ENCODE measurements around the gene DGKH. TPM values are rescaled to one million over a fixed set of nuclear protein-coding genes. Genes with fewer than 3 reads are reported as not detected.
"Not testable (repeated sequence)": the region's sequence is repeated elsewhere in the genome, so short reads cannot be mapped to it uniquely, and the experiment has no call there.

Gene DGKH
- total and polyA plus RNA-seq, 9 donors, result 2.4 to 5.1 (median 2.8) TPM

GRCh38 chr13:42152495-42152894 is 104.0 kb downstream of the DGKH start:
- Histone ChIP-seq H3K36me3 (ENCODE audit: control insufficient read depth, insufficient read depth, low read length) (no peaks in the 10 kb centered on the region), H3K9me3 (replicated peaks; ENCODE audit: control insufficient read depth, low read depth, low read length) (no peaks in the 10 kb centered on the region), H3K27ac (ENCODE audit: low read length) (no peak overlapping the region), H3K4me3 (ENCODE audit: low read length) (no peak overlapping the region), H3K27me3 (ENCODE audit: control insufficient read depth, insufficient read depth, low read length) (no peaks in the 10 kb centered on the region), H3K4me1 (ENCODE audit: control insufficient read depth, insufficient read depth, low read length) (no peaks in the 10 kb centered on the region)
- WGBS (ENCODE audit: insufficient coverage), result 73% methylated on average over 4 of the region's 4 CpGs
- DNase-seq, result no peak

GRCh38 chr13:42153199-42154113 is 105.0 kb downstream of the DGKH start:
- H3K36me3 ChIP-seq (ENCODE audit: control insufficient read depth, insufficient read depth, low read length), result no peaks in the 10 kb centered on the region
- no peaks in the 10 kb centered on the region for H3K27me3 ChIP-seq (ENCODE audit: control insufficient read depth, insufficient read depth, low read length)
- no peak overlapping the region for H3K27ac ChIP-seq (ENCODE audit: low read length)
- H3K4me3 ChIP-seq (ENCODE audit: low read length), result no peak overlapping the region
- no peaks in the 10 kb centered on the region for H3K9me3 ChIP-seq (replicated peaks; ENCODE audit: control insufficient read depth, low read depth, low read length)
- WGBS (ENCODE audit: insufficient coverage), result 70% methylated on average over 2 of the region's 3 CpGs
- no peaks in the 10 kb centered on the region for H3K4me1 ChIP-seq (ENCODE audit: control insufficient read depth, insufficient read depth, low read length)
- no peak for DNase-seq

GRCh38 chr13:42155251-42155650 is 106.8 kb downstream of the DGKH start:
- no peak for DNase-seq
- Histone ChIP-seq H3K36me3 (ENCODE audit: control insufficient read depth, insufficient read depth, low read length) (no peaks in the 10 kb centered on the region), H3K27ac (ENCODE audit: low read length) (no peak overlapping the region), H3K4me3 (ENCODE audit: low read length) (no peak overlapping the region), H3K27me3 (ENCODE audit: control insufficient read depth, insufficient read depth, low read length) (no peaks in the 10 kb centered on the region), H3K9me3 (replicated peaks; ENCODE audit: control insufficient read depth, low read depth, low read length) (no peaks in the 10 kb centered on the region), H3K4me1 (ENCODE audit: control insufficient read depth, insufficient read depth, low read length) (no peaks in the 10 kb centered on the region)
- WGBS (ENCODE audit: insufficient coverage), result no CpG with 5 or more reads among the region's 3 CpGs

- DNase-seq; H3K9me3 ChIP-seq (replicated peaks; ENCODE audit: control insufficient read depth, low read depth, low read length); H3K4me1 ChIP-seq (ENCODE audit: control insufficient read depth, insufficient read depth, low read length); H3K27me3 ChIP-seq (ENCODE audit: control insufficient read depth, insufficient read depth, low read length); H3K36me3 ChIP-seq (ENCODE audit: control insufficient read depth, insufficient read depth, low read length); H3K27ac ChIP-seq (ENCODE audit: low read length); H3K4me3 ChIP-seq (ENCODE audit: low read length): not testable (repeated sequence)
- no CpG with 5 or more reads among the region's 2 CpGs for WGBS (ENCODE audit: insufficient coverage)
These were observed 114.9 kb downstream of the DGKH start for GRCh38 chr13:42163338-42163737.

DNA sequence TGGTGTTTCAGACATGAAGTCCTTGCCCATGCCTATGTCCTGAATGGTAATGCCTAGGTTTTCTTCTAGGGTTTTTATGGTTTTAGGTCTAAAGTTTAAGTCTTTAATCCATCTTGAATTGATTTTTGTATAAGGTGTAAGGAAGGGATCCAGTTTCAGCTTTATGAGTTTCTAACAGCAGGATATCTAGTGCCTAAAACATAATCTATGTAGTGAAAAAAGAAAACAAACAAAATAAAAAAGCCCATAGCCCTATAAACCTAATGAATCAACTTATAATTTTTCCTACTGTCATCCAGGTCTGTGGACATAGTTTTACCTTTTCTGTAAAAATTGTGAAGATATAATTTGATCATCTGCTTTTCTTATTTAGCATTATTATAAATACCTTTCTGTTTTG is 115.5 kb downstream of the DGKH start:
- DNase-seq; H3K36me3 ChIP-seq (ENCODE audit: control insufficient read depth, insufficient read depth, low read length); H3K27ac ChIP-seq (ENCODE audit: low read length): not testable (repeated sequence)

DNA sequence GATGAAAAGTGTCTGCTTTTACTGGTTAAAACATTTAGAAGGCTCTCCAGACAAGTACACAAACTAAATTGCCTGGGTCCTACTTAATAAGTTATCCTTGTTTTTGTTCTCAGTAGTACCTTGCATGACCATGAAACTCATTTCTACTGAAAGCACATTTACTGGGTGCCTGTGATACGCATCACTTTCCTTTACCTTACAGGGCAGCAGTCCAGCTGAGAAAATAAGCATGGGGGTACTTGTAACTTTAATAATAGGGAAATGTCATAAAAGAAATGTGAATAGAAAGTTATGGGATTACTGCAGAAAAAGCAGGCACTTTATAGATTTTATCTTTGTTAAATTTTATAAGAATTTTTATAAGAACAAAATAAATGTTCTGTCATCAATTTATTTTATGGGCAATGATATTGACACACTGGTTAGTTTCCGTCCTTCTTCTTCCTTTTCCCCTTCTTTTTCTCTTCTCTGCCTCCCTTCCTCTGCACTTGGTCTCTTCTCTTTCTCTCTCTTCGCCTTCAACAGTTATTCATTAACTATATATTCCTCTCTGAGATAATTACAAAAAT is 116.2 kb downstream of the DGKH start:
- no peaks in the 10 kb centered on the region for H3K36me3 ChIP-seq (ENCODE audit: control insufficient read depth, insufficient read depth, low read length)
- no peak for DNase-seq
- no peak overlapping the region for H3K4me3 ChIP-seq (ENCODE audit: low read length)
- H3K9me3 ChIP-seq (replicated peaks; ENCODE audit: control insufficient read depth, low read depth, low read length), result no peaks in the 10 kb centered on the region
- no peaks in the 10 kb centered on the region for H3K27me3 ChIP-seq (ENCODE audit: control insufficient read depth, insufficient read depth, low read length)
- no peaks in the 10 kb centered on the region for H3K4me1 ChIP-seq (ENCODE audit: control insufficient read depth, insufficient read depth, low read length)
- 100% methylated on average over 1 of the region's 3 CpGs for WGBS (ENCODE audit: insufficient coverage)
- H3K27ac ChIP-seq (ENCODE audit: low read length), result no peak overlapping the region

More for the DNA sequence above, 115.5 kb downstream of the DGKH start:
- not testable (repeated sequence) for H3K4me1 ChIP-seq (ENCODE audit: control insufficient read depth, insufficient read depth, low read length); H3K4me3 ChIP-seq (ENCODE audit: low read length); H3K9me3 ChIP-seq (replicated peaks; ENCODE audit: control insufficient read depth, low read depth, low read length); H3K27me3 ChIP-seq (ENCODE audit: control insufficient read depth, insufficient read depth, low read length)

DNA sequence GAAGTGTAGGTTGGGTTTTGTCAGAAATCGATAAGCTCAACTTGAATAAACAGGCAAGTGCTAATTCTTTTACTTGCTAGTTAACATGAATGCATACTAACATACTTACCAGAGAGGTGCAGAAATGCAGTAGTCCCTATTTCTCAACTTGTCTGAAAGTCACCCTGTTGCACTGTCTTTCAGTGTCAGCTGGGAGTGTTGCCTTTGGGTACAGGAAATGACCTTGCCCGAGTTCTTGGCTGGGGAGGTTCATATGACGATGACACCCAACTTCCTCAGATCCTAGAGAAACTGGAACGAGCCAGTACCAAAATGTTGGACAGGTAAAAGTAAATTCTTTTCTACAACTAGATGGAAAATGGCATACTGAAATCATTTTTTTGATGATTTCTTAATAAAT is 120.0 kb downstream of the DGKH start:
- H3K4me1 ChIP-seq (ENCODE audit: control insufficient read depth, insufficient read depth, low read length), result no peaks in the 10 kb centered on the region
- no peak for DNase-seq
- WGBS (ENCODE audit: insufficient coverage), result no CpG with 5 or more reads among the region's 4 CpGs
- H3K27me3 ChIP-seq (ENCODE audit: control insufficient read depth, insufficient read depth, low read length), result no peaks in the 10 kb centered on the region
- no peak overlapping the region for H3K27ac ChIP-seq (ENCODE audit: low read length)
- no peak overlapping the region for H3K4me3 ChIP-seq (ENCODE audit: low read length)
- H3K9me3 ChIP-seq (replicated peaks; ENCODE audit: control insufficient read depth, low read depth, low read length), result no peaks in the 10 kb centered on the region
- H3K36me3 ChIP-seq (ENCODE audit: control insufficient read depth, insufficient read depth, low read length), result no peaks in the 10 kb centered on the region

- no peaks in the 10 kb centered on the region for H3K36me3 ChIP-seq (ENCODE audit: control insufficient read depth, insufficient read depth, low read length)
- no peak overlapping the region for H3K4me3 ChIP-seq (ENCODE audit: low read length)
- no CpG with 5 or more reads among the region's 5 CpGs for WGBS (ENCODE audit: insufficient coverage)
These were observed 121.6 kb downstream of the DGKH start for GRCh38 chr13:42170029-42170428.

DNA sequence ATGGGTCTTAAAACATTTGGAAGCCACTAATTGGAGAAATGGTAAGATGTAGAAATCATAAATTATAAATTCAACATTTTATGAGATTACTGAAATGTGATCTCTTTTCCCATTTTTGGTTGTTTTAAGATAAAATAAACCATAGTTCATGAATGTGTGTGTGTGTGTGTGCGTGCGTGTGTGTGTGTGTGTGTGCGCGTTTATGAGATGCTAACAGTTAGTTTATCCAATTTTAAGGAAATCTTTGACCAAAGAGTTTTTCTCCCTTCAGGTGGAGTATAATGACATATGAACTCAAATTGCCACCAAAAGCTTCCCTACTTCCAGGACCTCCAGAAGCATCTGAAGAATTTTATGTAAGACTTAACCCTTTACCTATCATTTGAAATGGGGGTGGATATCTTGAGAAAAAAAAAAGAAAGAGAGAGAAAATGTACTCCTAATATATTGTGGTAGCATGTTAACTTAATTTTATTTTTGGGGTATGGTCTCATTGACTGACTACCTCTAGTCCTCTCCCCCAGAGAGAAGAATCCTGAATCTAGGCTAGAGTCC is 125.4 kb downstream of the DGKH start:
- no peak for DNase-seq
- H3K36me3 ChIP-seq (ENCODE audit: control insufficient read depth, insufficient read depth, low read length), result no peaks in the 10 kb centered on the region
- H3K27me3 ChIP-seq (ENCODE audit: control insufficient read depth, insufficient read depth, low read length), result no peaks in the 10 kb centered on the region
- H3K9me3 ChIP-seq (replicated peaks; ENCODE audit: control insufficient read depth, low read depth, low read length), result no peaks in the 10 kb centered on the region
- no peaks in the 10 kb centered on the region for H3K4me1 ChIP-seq (ENCODE audit: control insufficient read depth, insufficient read depth, low read length)
- H3K27ac ChIP-seq (ENCODE audit: low read length), result no peak overlapping the region
- no peak overlapping the region for H3K4me3 ChIP-seq (ENCODE audit: low read length)
- WGBS (ENCODE audit: insufficient coverage), result no CpG with 5 or more reads among the region's 4 CpGs

More at GRCh38 chr13:42170029-42170428, 121.6 kb downstream of the DGKH start:
- DNase-seq, result no peak
- Histone ChIP-seq H3K9me3 (replicated peaks; ENCODE audit: control insufficient read depth, low read depth, low read length) (no peaks in the 10 kb centered on the region), H3K27me3 (ENCODE audit: control insufficient read depth, insufficient read depth, low read length) (no peaks in the 10 kb centered on the region), H3K4me1 (ENCODE audit: control insufficient read depth, insufficient read depth, low read length) (no peaks in the 10 kb centered on the region), H3K27ac (ENCODE audit: low read length) (no peak overlapping the region)

DNA sequence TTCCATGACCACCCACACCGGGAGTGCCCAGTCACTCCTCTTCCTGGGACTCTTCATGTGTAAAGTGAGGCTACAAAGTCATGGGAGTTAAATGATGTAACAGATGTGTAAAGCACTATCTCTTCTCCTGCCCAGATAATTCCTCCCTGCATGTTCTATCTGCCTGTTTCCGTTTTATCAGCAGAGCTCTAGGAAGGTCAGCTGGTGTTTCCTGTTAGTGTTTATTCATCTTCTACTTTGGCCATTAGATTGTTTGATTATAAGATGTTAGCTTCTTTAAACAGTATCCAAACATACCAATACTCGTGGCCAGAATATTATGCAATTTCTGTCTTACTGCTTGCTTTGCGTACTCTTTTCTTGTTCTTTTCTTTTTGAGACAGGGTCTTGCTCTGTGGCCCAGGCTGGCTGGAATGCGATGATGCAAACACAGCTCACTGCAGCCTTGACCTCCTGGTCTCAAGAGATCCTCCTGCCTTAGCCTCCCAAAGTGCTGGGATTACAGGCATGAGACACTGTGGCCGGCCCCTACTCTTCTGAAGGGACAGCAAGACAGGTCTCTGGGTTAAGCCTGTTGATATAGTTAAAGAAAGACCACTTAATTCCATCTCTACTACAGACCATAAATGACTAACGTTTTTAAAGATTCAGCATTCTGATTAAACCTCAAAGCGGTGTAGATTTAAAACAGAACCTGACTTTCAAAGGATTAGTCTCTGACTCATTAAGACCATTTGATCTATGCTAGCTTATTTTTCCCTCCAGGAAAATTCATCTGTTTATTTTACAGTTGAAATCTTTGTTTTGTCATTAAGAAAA is 126.1 kb downstream of the DGKH start:
- 67% methylated on average over 1 of the region's 8 CpGs for WGBS (ENCODE audit: insufficient coverage)
- H3K4me3 ChIP-seq (ENCODE audit: low read length), result no peak overlapping the region
- H3K9me3 ChIP-seq (replicated peaks; ENCODE audit: control insufficient read depth, low read depth, low read length), result no peaks in the 10 kb centered on the region
- no peaks in the 10 kb centered on the region for H3K4me1 ChIP-seq (ENCODE audit: control insufficient read depth, insufficient read depth, low read length)
- DNase-seq, result no peak
- H3K27me3 ChIP-seq (ENCODE audit: control insufficient read depth, insufficient read depth, low read length), result no peaks in the 10 kb centered on the region
- H3K36me3 ChIP-seq (ENCODE audit: control insufficient read depth, insufficient read depth, low read length), result no peaks in the 10 kb centered on the region
- no peak overlapping the region for H3K27ac ChIP-seq (ENCODE audit: low read length)

Measured in muscle of leg (tissue), 11 donors.